SK-N-SH (cell line): ENCODE results near the gene PIGB. TPM values are rescaled to one million over a fixed set of nuclear protein-coding genes. Genes with fewer than 3 reads are reported as not detected.

Source experiments
- CTCF ChIA-PET: fragments of 300-600, 350-600 bp; formaldehyde crosslinking; extraction: SDS; loops from one replicate; lab custom pipeline; 2021; lab: Yijun Ruan, JAX
- POLR2A ChIA-PET: fragments of 350-600 bp; sonication (Branson Sonifier 250); formaldehyde crosslinking; extraction: SDS; loops from one replicate; lab custom pipeline; 2020; ENCODE audit warnings: antibody characterized with exemption, inconsistent platforms; lab: Yijun Ruan, JAX
- DNase-seq: peaks from one replicate; pipeline ENCODE4 v3.0.0; 2012
- H2AFZ ChIP-seq: fragments of 200-600 bp; sonication (generic); 2 replicates; pipeline ENCODE4 v1.8.1; 2016; ENCODE audit warnings: antibody characterized with exemption, mild to moderate bottlenecking, low read depth
- H3F3A ChIP-seq: fragments of 200-600 bp; sonication (generic); replicated peaks from 2 replicates; pipeline ENCODE3; 2016; ENCODE audit warnings: antibody characterized with exemption, mild to moderate bottlenecking; ENCODE audit not compliant: insufficient read depth
- H3K27ac ChIP-seq, 2 experiments: fragments of 200-500 bp in 1 of 2; fragments of 200-600 bp in 1 of 2; sonication (Bioruptor generic) in 1 of 2; sonication (generic), shearing (Covaris generic) in 1 of 2; 2 replicates each; pipeline versions ENCODE4 v1.5.1 to v1.6.1; 2014 to 2016; ENCODE audit warnings: low read depth in 2 of 2, inconsistent platforms in 1 of 2, low read length in 1 of 2, mild to moderate bottlenecking in 1 of 2, mixed read lengths in 1 of 2
- H3K27me3 ChIP-seq: fragments of 200-600 bp; sonication (generic), shearing (Covaris generic); 2 replicates; pipeline ENCODE4 v1.6.1; 2016; ENCODE audit warnings: mixed run types; ENCODE audit not compliant: insufficient read depth
- H3K36me3 ChIP-seq, 2 experiments: fragments of 200-500 bp in 1 of 2; fragments of 200-600 bp in 1 of 2; sonication (Bioruptor generic) in 1 of 2; sonication (generic) in 1 of 2; replicated peaks in 1 of 2; 2 replicates each; pipeline versions ENCODE3 to v1.5.1; 2014 to 2016; ENCODE audit warnings: low read length in 1 of 2, mild to moderate bottlenecking in 1 of 2; ENCODE audit not compliant: insufficient read depth in 2 of 2, control insufficient read depth in 1 of 2
- H3K4me1 ChIP-seq, 2 experiments: fragments of 200-500 bp in 1 of 2; fragments of 200-600 bp in 1 of 2; sonication (Bioruptor generic) in 1 of 2; sonication (generic), shearing (Covaris generic) in 1 of 2; 2 replicates each; pipeline versions ENCODE4 v1.5.1 to v1.6.1; 2014 to 2016; ENCODE audit warnings: low read depth in 1 of 2, low read length in 1 of 2, mixed run types in 1 of 2; ENCODE audit not compliant: insufficient read depth in 2 of 2, control insufficient read depth in 1 of 2
- H3K4me2 ChIP-seq: fragments of 200-600 bp; sonication (generic), shearing (Covaris generic); 2 replicates; pipeline ENCODE4 v1.6.1; 2017; ENCODE audit warnings: mixed run types
- H3K4me3 ChIP-seq, 2 experiments: fragments of 200-500 bp in 1 of 2; fragments of 200-600 bp in 1 of 2; sonication (Bioruptor generic) in 1 of 2; sonication (generic), shearing (Covaris generic) in 1 of 2; 2 replicates each; pipeline versions ENCODE4 v1.5.1 to v1.8.1; 2014 to 2016; ENCODE audit warnings: low read depth in 2 of 2, inconsistent platforms in 1 of 2, low read length in 1 of 2, mild to moderate bottlenecking in 1 of 2, mixed read lengths in 1 of 2, moderate library complexity in 1 of 2
- H3K79me2 ChIP-seq: fragments of 200-600 bp; sonication (generic); 2 replicates; pipeline ENCODE4 v1.8.1; 2017; ENCODE audit warnings: mild to moderate bottlenecking; ENCODE audit not compliant: insufficient read depth
- H3K9ac ChIP-seq: fragments of 200-600 bp; sonication (generic); 2 replicates; pipeline ENCODE4 v1.6.1; 2017; ENCODE audit warnings: mixed run types
- H3K9me2 ChIP-seq: fragments of 200-600 bp; sonication (generic); 2 replicates; pipeline ENCODE4 v1.6.1; 2017; ENCODE audit warnings: mixed run types
- H3K9me3 ChIP-seq: fragments of 200-600 bp; sonication (generic); 2 replicates; pipeline ENCODE4 v1.6.1; 2017; ENCODE audit warnings: mixed run types, mild to moderate bottlenecking, moderate library complexity
- H4K20me1 ChIP-seq: fragments of 200-600 bp; sonication (generic); 2 replicates; pipeline ENCODE4 v1.6.1; 2017; ENCODE audit warnings: mild to moderate bottlenecking, mixed run types; ENCODE audit not compliant: insufficient read depth
- CHD2 ChIP-seq: fragments of 150-350 bp; IDR thresholded peaks from 2 replicates; pipeline ENCODE4 v1.6.1; 2018; ENCODE audit warnings: low read length; ENCODE audit not compliant: partially characterized antibody
- ELF1 ChIP-seq: IDR thresholded peaks from 2 replicates; pipeline ENCODE4 v1.4.0; 2012
- FOSL2 ChIP-seq: IDR thresholded peaks from 2 replicates; pipeline ENCODE4 v1.4.0; 2012; ENCODE audit warnings: low read depth, mild to moderate bottlenecking, moderate library complexity, borderline replicate concordance
- FOXJ3 ChIP-seq: sonication (generic); formaldehyde crosslinking; IDR thresholded peaks from 2 replicates; pipeline ENCODE4 v1.5.1; 2020; ENCODE audit warnings: mild to moderate bottlenecking, missing genetic modification reagents
- FOXM1 ChIP-seq: IDR thresholded peaks from 2 replicates; pipeline ENCODE4 v1.4.0; 2012; ENCODE audit warnings: low read depth, mild to moderate bottlenecking
- GABPA ChIP-seq: IDR thresholded peaks from 2 replicates; pipeline ENCODE4 v1.4.0; 2012; ENCODE audit warnings: low read depth, mild to moderate bottlenecking
- GATA2 ChIP-seq: sonication (generic); formaldehyde crosslinking; IDR thresholded peaks from 2 replicates; pipeline ENCODE4 v1.5.0; 2020; ENCODE audit warnings: mild to moderate bottlenecking, missing genetic modification reagents
- IRF3 ChIP-seq: fragments of 150-350 bp; IDR thresholded peaks from 2 replicates; pipeline ENCODE4 v1.6.1; 2016; ENCODE audit warnings: mild to moderate bottlenecking, low read depth, low read length
- JUND ChIP-seq: IDR thresholded peaks from 2 replicates; pipeline ENCODE4 v1.4.0; 2012
- MXI1 ChIP-seq: IDR thresholded peaks from 2 replicates; pipeline ENCODE4 v1.6.1; 2012; ENCODE audit warnings: mild to moderate bottlenecking, low read depth, low read length, improper control_type of control experiment
- NFIC ChIP-seq: IDR thresholded peaks from 2 replicates; pipeline ENCODE4 v1.4.0; 2012; ENCODE audit warnings: borderline replicate concordance
- PBX3 ChIP-seq: IDR thresholded peaks from 2 replicates; pipeline ENCODE4; 2012
- POLR2AphosphoS5 ChIP-seq: IDR thresholded peaks from 2 replicates; pipeline ENCODE4 v1.6.1; 2012; ENCODE audit warnings: low read depth, low read length
- RAD21 ChIP-seq: IDR thresholded peaks from 2 replicates; pipeline ENCODE4 v1.6.1; 2012; ENCODE audit warnings: mild to moderate bottlenecking, low read length
- RFX5 ChIP-seq: IDR thresholded peaks from 2 replicates; pipeline ENCODE4 v1.6.1; 2012; ENCODE audit warnings: mild to moderate bottlenecking, improper control_type of control experiment, low read length
- RXRA ChIP-seq: IDR thresholded peaks from 2 replicates; pipeline ENCODE4 v1.4.0; 2012; ENCODE audit warnings: low read depth, mild to moderate bottlenecking, borderline replicate concordance
- SIN3A ChIP-seq: IDR thresholded peaks from 2 replicates; pipeline ENCODE4 v1.6.1; 2012; ENCODE audit warnings: low read depth, mild to moderate bottlenecking, low read length, moderate library complexity, borderline replicate concordance
- TCF12 ChIP-seq: IDR thresholded peaks from 2 replicates; pipeline ENCODE4 v1.4.0; 2012
- TEAD4 ChIP-seq: IDR thresholded peaks from 2 replicates; pipeline ENCODE4 v1.4.0; 2012; ENCODE audit warnings: mild to moderate bottlenecking, borderline replicate concordance; ENCODE audit not compliant: insufficient read depth
- USF1 ChIP-seq: IDR thresholded peaks from 2 replicates; pipeline ENCODE4 v1.4.0; 2012; ENCODE audit warnings: low read depth, borderline replicate concordance
- WGBS: methylation state at CpG from one replicate; pipeline ENCODE4 v1.1.6; 2017; ENCODE audit warnings: low lambda C conversion rate; 5-methylcytosine and 5-hydroxymethylcytosine counted together
- polyA plus RNA-seq, 3 experiments: library from polyadenylated mRNA; depleted of rRNA; stranded (reverse); fragments of >200 nt; gene quantifications; 2 replicates each; pipeline ENCODE4 v1.2.3, GENCODE V29; 2012

The PIGB gene
- polyA plus RNA-seq, 1 of the 3 experiments (the other 2 are of a cell fraction) = 6.6 TPM

GRCh38 chr15:55401786-55402246, 82.8 kb downstream of the PIGB start:
- Histone ChIP-seq H3K4me2 (no peak overlapping the region), H2AFZ (no peak overlapping the region), H3K79me2 (peaks cover 32% of the 10 kb centered on the region), H3F3A (no peaks in the 10 kb centered on the region)
- POLR2A ChIA-PET = no interaction called here
- DNase-seq = no peak
- no peak for TF ChIP-seq FOXJ3 (CRISPR knock-in tag)
- no peak for TF ChIP-seq ELF1
- TF ChIP-seq CHD2 = no peak
- no peak for TF ChIP-seq POLR2AphosphoS5
- no peak for TF ChIP-seq TEAD4
- TF ChIP-seq, all 33 proteins: peak for 0
- Histone ChIP-seq H3K27ac (no peak overlapping the region; a peak in 1 of 4 replicates), H3K27me3 (no peaks in the 10 kb centered on the region), H3K4me3 (no peak overlapping the region), H3K9me3 (no peaks in the 10 kb centered on the region), H4K20me1 (no peaks in the 10 kb centered on the region), H3K36me3 (peaks cover 0 to 4% of the 10 kb centered on the region in 2 experiments), H3K9me2 (no peaks in the 10 kb centered on the region), H3K9ac (no peak overlapping the region), H3K4me1 (peaks cover 10 to 23% of the 10 kb centered on the region in 2 experiments; a peak in 3 of 4 replicates)
- WGBS = 76% methylated on average over 1 of the region's 1 CpG
- CTCF ChIA-PET = interaction anchor here (0.6 to 1.8 kb wide), 3 partner anchors 30 to 38 kb away, joined by 3 to 6 read pairs (median 4); no protein-coding TSS in a partner anchor

- peaks cover 0 to 4% of the 10 kb centered on the region in 2 experiments for H3K36me3 ChIP-seq
- CTCF ChIA-PET = interaction anchor here (0.7 to 1.8 kb wide), 3 partner anchors 11 to 32 kb away, joined by 3 to 6 read pairs (median 4); no protein-coding TSS in a partner anchor
- H3K4me3 ChIP-seq = no peak overlapping the region
- peaks cover 10 to 23% of the 10 kb centered on the region in 2 experiments; a peak in 3 of 4 replicates for H3K4me1 ChIP-seq
- no peak overlapping the region; the same call in 1 of the 2 replicates for H2AFZ ChIP-seq
- DNase-seq = no peak
- peaks cover 38% of the 10 kb centered on the region for H3K79me2 ChIP-seq
- H3K27ac ChIP-seq = peak overlapping the region; percentile 37 to 55; a peak in 3 of 4 replicates
- H3F3A ChIP-seq = peaks cover 2% of the 10 kb centered on the region
- no peak overlapping the region for H3K9ac ChIP-seq
- no peaks in the 10 kb centered on the region for H3K27me3 ChIP-seq
- POLR2A ChIA-PET = no interaction called here
- H3K9me3 ChIP-seq = no peaks in the 10 kb centered on the region
- H3K4me2 ChIP-seq = peak overlapping the region; percentile 7; the same call in 1 of the 2 replicates
- no peaks in the 10 kb centered on the region for H4K20me1 ChIP-seq
- H3K9me2 ChIP-seq = no peaks in the 10 kb centered on the region
- no peak for TF ChIP-seq NFIC
- TF ChIP-seq IRF3 = no peak
- no peak for TF ChIP-seq FOXM1
- TF ChIP-seq FOSL2 = no peak
- no peak for TF ChIP-seq USF1
- TF ChIP-seq MXI1 = no peak
- no peak for TF ChIP-seq ELF1
- no peak for TF ChIP-seq JUND
- TF ChIP-seq TCF12 = no peak
- no peak for TF ChIP-seq SIN3A
- TF ChIP-seq GABPA = no peak
- no peak for TF ChIP-seq FOXJ3 (CRISPR knock-in tag)
- no peak for TF ChIP-seq PBX3
- no peak for TF ChIP-seq RFX5
- no peak for TF ChIP-seq RAD21
- TF ChIP-seq GATA2 (CRISPR knock-in tag) = no peak
- no peak for TF ChIP-seq RXRA
These were observed 83.7 kb downstream of the PIGB start for GRCh38 chr15:55402707-55403106.
